DOHH2 (cell line): ENCODE results near the gene IQSEC1.

Source experiments
- H3F3A ChIP-seq: fragments of 200-600 bp; sonication (generic), shearing (Covaris generic); 2 replicates; pipeline ENCODE4 v1.6.0; 2016; ENCODE audit warnings: antibody characterized with exemption, mild to moderate bottlenecking; ENCODE audit not compliant: control insufficient read depth, insufficient read depth
- H3K27ac ChIP-seq: fragments of 200-600 bp; sonication (generic); 2 replicates; pipeline ENCODE4 v1.5.1; 2014; ENCODE audit warnings: low read depth, mild to moderate bottlenecking, low read length, moderate library complexity
- H3K27me3 ChIP-seq: fragments of 200-600 bp; sonication (generic); 2 replicates; pipeline ENCODE4 v1.6.1; 2014; ENCODE audit warnings: mild to moderate bottlenecking, low read length, mixed read lengths; ENCODE audit not compliant: control insufficient read depth
- H3K36me3 ChIP-seq: fragments of 200-600 bp; sonication (generic); 2 replicates; pipeline ENCODE4 v1.6.1; 2014; ENCODE audit warnings: mild to moderate bottlenecking, low read length, moderate library complexity, mixed read lengths; ENCODE audit not compliant: control insufficient read depth
- H3K4me1 ChIP-seq: fragments of 200-600 bp; sonication (generic); 2 replicates; pipeline ENCODE4 v1.6.1; 2014; ENCODE audit warnings: mild to moderate bottlenecking, low read length, mixed read lengths; ENCODE audit not compliant: control insufficient read depth
- H3K4me2 ChIP-seq: fragments of 200-600 bp; sonication (generic); 2 replicates; pipeline ENCODE4 v1.6.0; 2014; ENCODE audit warnings: mild to moderate bottlenecking, low read length, moderate library complexity
- H3K4me3 ChIP-seq: fragments of 200-600 bp; sonication (generic); 2 replicates; pipeline ENCODE4 v1.5.1; 2014; ENCODE audit warnings: mild to moderate bottlenecking, low read length, mixed read lengths
- H3K79me2 ChIP-seq: fragments of 200-600 bp; sonication (generic); 2 replicates; pipeline ENCODE4 v1.6.1; 2014; ENCODE audit warnings: mild to moderate bottlenecking, low read length, mixed read lengths; ENCODE audit not compliant: control insufficient read depth
- H3K9me2 ChIP-seq: fragments of 200-600 bp; sonication (generic); replicated peaks from 2 replicates; pipeline ENCODE4 v1.6.1; 2014; ENCODE audit warnings: mild to moderate bottlenecking, low read length, mixed read lengths; ENCODE audit not compliant: control insufficient read depth
- H3K9me3 ChIP-seq: fragments of 200-600 bp; sonication (generic); 2 replicates; pipeline ENCODE4 v1.6.1; 2014; ENCODE audit warnings: antibody characterized with exemption, low read length, mixed read lengths; ENCODE audit not compliant: control insufficient read depth, insufficient read depth
- H4K20me1 ChIP-seq: fragments of 200-600 bp; sonication (generic); 2 replicates; pipeline ENCODE4 v1.6.0; 2014; ENCODE audit warnings: low read depth, mild to moderate bottlenecking, antibody characterized with exemption, low read length, moderate library complexity; ENCODE audit not compliant: control insufficient read depth, insufficient read depth
- EZH2phosphoT487 ChIP-seq: fragments of 200-600 bp; sonication (generic); IDR thresholded peaks from 2 replicates; pipeline ENCODE4 v1.6.1; 2017; ENCODE audit warnings: borderline replicate concordance, mild to moderate bottlenecking, antibody characterized with exemption, low read length, moderate library complexity, mixed read lengths
- TF ChIP-seq, protein P1 (sequence below): fragments of 200-600 bp; sonication (generic); IDR thresholded peaks from one replicate; pipeline ENCODE4 v1.5.1; 2014; ENCODE audit warnings: antibody characterized with exemption, mild to moderate bottlenecking, low read depth, low read length; ENCODE audit not compliant: poor library complexity, severe bottlenecking

The IQSEC1 gene

DNA sequence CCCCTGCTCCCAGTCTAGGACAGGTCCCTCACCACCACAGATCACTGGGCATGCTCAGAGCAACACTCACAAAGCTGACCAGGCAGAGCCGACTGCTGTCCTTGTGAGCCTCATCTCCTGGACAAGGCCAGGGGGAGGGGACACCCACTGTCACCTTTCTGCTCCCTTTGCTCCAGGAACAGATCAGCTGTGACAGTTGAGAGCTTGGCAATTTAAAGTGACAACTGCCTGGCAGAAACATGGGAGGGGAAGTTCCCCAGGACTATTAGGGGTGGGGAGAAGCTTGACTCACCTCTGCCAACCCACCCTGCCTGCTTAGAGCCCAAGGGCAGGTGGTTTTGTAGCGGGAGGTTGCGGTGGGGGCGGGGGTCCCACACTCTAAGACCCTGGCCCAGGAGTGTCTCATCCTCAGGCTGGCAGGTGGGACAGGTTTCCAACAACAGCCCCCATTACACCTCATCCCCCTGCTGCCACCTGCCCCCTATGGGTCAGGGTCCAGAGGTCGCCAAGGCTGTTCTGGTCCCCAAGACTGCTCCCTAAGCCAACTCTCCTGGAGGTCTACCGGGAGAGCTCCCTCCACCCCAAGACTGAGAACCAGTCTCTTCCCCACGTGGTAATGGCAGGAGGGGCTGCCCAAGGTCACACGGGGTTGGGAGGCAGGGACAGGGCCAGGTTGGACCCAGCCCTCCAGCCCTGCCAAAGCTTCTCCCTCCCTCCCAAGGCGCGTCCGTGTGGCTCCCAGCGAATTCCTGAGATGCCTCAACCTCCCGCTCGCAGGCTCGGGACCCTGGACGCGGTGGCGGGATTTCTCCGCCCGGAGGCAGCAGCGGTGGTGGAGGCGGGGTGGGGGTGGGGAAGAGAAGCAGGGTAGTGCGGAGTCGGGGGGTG, 80.4 kb downstream of the IQSEC1 start:
- peak overlapping the region; percentile 54 for H3K4me2 ChIP-seq
- no peaks in the 10 kb centered on the region for H3K9me3 ChIP-seq
- H4K20me1 ChIP-seq, result no peaks in the 10 kb centered on the region
- no peak overlapping the region for H3K4me3 ChIP-seq
- H3F3A ChIP-seq, result peaks cover 9% of the 10 kb centered on the region; the same call in 1 of the 2 replicates
- no peaks in the 10 kb centered on the region for H3K79me2 ChIP-seq
- TF ChIP-seq, protein P1, sequence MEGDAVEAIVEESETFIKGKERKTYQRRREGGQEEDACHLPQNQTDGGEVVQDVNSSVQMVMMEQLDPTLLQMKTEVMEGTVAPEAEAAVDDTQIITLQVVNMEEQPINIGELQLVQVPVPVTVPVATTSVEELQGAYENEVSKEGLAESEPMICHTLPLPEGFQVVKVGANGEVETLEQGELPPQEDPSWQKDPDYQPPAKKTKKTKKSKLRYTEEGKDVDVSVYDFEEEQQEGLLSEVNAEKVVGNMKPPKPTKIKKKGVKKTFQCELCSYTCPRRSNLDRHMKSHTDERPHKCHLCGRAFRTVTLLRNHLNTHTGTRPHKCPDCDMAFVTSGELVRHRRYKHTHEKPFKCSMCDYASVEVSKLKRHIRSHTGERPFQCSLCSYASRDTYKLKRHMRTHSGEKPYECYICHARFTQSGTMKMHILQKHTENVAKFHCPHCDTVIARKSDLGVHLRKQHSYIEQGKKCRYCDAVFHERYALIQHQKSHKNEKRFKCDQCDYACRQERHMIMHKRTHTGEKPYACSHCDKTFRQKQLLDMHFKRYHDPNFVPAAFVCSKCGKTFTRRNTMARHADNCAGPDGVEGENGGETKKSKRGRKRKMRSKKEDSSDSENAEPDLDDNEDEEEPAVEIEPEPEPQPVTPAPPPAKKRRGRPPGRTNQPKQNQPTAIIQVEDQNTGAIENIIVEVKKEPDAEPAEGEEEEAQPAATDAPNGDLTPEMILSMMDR, result peak; percentile 34
- TF ChIP-seq EZH2phosphoT487, result no peak
- H3K27me3 ChIP-seq, result peaks cover 43% of the 10 kb centered on the region
- no peaks in the 10 kb centered on the region for H3K9me2 ChIP-seq
- H3K27ac ChIP-seq, result no peak overlapping the region
- no peaks in the 10 kb centered on the region for H3K36me3 ChIP-seq
- peaks cover 30% of the 10 kb centered on the region for H3K4me1 ChIP-seq

DNA sequence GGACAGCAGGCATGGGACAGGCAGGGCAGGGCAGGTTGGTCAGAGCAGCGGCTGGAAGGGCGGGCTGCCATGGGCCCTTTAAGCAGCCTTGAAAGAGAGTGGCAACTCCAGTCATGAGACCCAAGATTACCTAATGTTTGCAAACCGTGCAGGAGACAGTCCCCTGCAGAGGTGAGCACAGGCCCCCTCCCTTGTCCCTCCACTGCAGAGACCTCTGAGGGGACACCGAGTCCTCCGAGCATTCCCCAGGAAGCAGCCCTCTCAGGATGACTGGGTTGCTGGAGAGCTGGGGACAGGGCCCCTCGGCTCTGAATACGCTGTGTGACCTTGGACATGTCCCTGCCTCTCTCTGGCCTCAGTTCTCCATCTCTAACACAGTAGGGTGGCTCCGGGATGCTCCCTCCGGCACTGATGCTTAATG, 81.4 kb downstream of the IQSEC1 start:
- H3F3A ChIP-seq, result peaks cover 9% of the 10 kb centered on the region; the same call in 1 of the 2 replicates
- H3K36me3 ChIP-seq, result no peaks in the 10 kb centered on the region
- no peak overlapping the region for H3K4me2 ChIP-seq
- no peaks in the 10 kb centered on the region for H3K9me2 ChIP-seq
- H3K4me3 ChIP-seq, result no peak overlapping the region
- H3K9me3 ChIP-seq, result no peaks in the 10 kb centered on the region
- H4K20me1 ChIP-seq, result no peaks in the 10 kb centered on the region
- peaks cover 30% of the 10 kb centered on the region for H3K4me1 ChIP-seq
- H3K27me3 ChIP-seq, result peaks cover 43% of the 10 kb centered on the region
- no peak for TF ChIP-seq EZH2phosphoT487
- TF ChIP-seq, protein P1, result no peak
- no peaks in the 10 kb centered on the region for H3K79me2 ChIP-seq
- H3K27ac ChIP-seq, result no peak overlapping the region

DNA sequence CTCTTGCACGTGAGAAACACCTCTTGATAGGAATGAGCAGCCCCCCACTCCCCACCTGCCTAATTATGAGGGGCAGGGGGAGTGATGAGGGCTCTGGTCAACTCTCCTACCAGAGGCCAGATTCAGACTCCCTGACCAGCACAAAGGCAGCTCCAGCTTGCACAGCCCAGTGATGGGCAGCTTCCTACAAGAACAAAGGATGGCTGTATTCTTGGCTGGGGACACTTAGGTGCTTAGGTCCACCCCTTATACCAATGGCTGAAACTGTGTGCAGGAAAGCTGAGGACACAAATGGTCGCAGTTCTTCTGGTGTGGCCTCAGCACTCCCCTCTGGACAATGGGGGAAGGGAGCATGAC, 81.8 kb downstream of the IQSEC1 start:
- Histone ChIP-seq H3F3A (peaks cover 9% of the 10 kb centered on the region; the same call in 1 of the 2 replicates), H3K27me3 (peaks cover 43% of the 10 kb centered on the region), H3K79me2 (no peaks in the 10 kb centered on the region), H3K4me3 (no peak overlapping the region), H3K36me3 (no peaks in the 10 kb centered on the region), H3K9me3 (no peaks in the 10 kb centered on the region), H4K20me1 (no peaks in the 10 kb centered on the region), H3K4me1 (peaks cover 30% of the 10 kb centered on the region), H3K4me2 (no peak overlapping the region), H3K27ac (no peak overlapping the region), H3K9me2 (no peaks in the 10 kb centered on the region)
- no peak for TF ChIP-seq EZH2phosphoT487
- TF ChIP-seq, protein P1, result no peak
